Activated CD8-positive, alpha-beta memory T cell treated with anti-CD3 and anti-CD28 coated beads for 48 hours (primary cell): ENCODE measurements around the gene HOMER2.
"Not testable (repeated sequence)": the region's sequence is repeated elsewhere in the genome, so short reads cannot be mapped to it uniquely, and the experiment has no call there.

Experiments used
- DNase-seq, 3 experiments: peaks; one replicate each; pipeline ENCODE4 v3.0.0-alpha.2; 2020; ENCODE audit warnings: low read depth in 2 of 3, low spot score in 2 of 3

The HOMER2 gene

DNA sequence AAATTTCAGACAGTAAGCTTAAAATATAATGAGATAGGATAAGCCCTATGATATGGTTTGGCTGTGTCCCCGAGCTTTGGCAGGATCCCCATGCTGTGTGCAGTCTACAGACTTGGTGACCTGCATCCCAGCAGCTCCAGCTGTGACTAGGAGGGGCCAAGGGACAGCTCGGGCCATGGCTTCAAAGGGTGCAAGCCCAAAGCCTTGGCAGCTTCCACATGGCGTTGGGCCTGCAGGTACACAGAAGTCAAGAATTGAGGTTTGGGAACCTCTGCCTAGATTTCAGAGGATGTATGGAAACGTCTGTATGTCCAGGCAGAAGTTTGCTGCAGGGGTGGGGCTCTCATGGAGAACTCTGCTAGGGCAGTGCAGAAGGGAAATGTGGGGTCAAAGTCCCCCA lies 86.9 kb downstream of the HOMER2 start:
- DNase-seq, result not testable (repeated sequence)

DNA sequence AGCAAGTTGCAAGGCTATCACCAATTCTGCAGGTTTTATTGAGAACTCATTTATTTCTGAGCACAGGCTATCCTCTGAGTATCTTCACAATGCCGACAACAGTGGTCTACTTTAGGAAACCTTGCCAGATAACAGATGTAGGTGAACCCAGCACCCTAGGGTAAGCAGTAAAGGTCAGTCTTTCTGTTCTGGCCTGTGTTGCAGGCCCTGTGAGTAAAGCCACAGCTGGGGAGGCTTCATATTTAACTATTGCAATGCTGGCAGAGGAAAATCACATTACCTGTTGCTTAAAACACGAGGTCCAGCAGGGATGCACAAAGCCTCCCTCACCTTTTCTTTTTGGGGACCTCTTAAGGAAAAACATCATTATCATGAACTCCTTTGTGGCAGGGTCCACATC lies 87.6 kb downstream of the HOMER2 start:
- no peak for DNase-seq

DNA sequence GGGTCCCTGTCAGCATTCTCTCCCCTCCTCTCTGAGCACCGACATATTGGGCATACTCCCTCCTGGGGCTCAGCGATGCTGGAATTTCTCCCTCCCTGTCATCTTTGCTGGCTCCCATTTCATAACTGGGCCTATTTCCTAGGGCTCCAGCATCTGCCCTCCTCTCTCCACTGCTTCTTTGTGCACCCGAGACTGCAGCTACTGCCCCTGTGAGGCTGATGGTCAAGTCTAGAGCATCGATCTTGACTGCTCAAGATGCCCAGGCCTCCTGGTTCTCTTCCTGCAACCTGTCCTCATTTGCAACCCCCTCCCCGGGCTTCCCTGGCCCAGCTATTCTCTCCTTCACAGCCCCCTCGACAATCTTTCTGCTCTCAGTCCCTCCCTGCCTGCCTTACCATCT lies 89.6 kb downstream of the HOMER2 start:
- DNase-seq, result no peak

DNA sequence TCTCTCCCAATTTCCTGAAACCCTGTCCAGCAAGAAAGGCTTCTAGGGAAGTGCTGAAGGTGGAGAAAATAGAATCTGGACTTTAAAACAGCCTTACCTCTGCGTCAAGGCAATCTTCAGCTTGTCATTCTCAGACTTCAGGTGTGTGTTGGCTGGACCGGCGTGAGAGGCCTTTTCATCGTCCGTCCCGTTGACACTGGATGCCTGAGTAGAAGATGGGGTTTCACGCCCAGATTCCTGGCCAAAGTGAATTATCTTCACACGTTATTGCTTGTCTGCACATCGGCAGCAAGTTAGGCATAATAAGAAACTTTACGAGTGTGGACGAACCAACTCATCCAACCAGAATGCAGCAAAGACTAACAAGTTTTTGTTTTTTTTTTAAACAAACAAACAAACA lies 93.6 kb downstream of the HOMER2 start:
- no peak for DNase-seq

DNA sequence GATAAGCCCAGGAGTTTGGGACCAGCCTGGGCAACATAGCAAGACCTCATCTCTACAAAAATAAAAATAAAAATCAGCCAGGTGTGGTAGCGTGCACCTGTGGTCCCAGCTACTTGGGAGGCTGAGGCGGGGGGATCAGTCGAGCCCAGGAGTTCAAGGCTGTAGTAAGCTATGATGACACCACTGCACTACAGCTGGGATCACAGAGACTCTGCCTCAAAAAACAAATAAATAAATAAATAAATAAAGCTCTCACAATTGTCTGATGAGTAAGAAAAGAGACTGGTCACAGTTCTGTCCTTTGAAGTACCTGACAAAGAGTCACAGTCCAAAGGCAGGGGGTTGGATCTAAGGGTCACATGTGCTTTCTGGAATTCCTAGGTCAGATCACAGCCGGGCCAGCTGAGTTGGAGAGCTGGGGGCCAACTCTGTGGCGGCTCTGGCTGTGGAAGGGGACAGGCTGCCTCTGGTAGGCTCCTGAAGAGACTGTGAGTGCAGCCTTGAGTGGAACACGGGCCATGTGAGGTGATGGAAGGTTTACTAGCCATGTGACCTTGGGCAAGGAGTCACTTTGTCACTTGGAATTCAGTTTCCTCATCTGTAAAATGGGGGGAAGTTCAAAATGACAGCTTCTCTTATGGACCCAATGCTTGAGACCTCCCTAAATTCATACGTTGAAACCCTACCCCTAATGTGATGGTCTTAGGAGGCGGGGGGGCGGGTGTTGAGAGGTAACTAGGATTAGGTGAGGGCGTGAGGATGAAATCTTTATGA lies 95.9 kb downstream of the HOMER2 start:
- DNase-seq, result no peak

DNA sequence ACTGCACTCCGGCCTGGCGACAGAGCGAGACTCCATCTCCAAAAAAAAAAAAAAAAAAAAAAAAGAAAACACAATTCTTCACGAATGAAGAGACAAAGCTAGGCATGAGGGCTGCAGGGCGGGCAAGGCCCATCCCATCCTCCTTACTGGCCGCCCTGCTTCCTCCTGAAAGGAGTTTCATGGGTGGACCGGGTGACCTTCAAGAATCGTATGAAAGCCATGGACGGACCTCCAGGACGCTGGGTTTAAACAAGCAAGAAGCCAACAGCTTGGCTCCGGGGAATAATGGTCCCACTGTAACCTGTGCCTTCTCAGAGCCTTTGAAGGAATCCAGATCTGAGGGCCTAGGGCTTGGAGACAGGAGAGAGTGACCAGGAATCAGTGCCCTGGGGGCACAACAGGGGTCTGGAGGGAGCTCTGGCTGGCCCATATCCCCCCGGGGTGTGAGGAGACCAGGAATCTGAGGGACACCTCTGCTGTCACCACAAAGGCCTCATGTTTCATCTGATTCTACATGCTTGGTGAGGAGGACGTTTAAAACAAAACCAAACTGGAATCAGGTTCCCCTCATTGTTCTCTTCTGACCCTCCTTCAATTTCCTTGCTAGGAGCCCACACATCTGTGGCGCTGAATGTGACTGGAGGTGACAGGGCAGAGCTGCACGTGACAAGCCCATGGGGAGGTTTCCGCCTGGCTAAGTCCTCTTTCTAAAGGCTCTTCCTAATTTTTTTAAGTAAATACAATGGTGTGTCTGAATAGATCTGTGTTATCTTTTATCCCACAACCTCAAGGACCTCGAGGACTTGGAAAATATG lies 97.0 kb downstream of the HOMER2 start:
- no peak for DNase-seq

DNA sequence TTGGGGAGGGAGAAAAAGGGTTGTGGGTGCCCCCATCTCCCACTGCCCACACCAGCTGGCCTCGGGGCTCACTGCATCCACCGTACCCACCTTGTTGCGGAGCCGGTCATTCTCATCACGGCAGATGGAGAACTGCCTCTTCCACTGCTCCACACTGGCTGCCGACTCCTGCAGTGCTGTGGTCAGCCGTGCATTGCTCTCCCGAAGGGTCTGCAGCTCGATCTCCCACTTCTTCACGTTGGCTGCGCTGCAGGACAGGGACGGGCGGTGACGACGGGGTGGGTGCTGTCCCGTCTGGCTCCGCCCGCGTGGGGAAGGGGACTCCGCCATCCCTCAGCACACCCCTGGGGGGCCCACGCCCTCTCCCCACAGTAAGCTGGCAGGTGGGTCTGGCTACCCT lies 98.0 kb downstream of the HOMER2 start:
- DNase-seq, result no peak

DNA sequence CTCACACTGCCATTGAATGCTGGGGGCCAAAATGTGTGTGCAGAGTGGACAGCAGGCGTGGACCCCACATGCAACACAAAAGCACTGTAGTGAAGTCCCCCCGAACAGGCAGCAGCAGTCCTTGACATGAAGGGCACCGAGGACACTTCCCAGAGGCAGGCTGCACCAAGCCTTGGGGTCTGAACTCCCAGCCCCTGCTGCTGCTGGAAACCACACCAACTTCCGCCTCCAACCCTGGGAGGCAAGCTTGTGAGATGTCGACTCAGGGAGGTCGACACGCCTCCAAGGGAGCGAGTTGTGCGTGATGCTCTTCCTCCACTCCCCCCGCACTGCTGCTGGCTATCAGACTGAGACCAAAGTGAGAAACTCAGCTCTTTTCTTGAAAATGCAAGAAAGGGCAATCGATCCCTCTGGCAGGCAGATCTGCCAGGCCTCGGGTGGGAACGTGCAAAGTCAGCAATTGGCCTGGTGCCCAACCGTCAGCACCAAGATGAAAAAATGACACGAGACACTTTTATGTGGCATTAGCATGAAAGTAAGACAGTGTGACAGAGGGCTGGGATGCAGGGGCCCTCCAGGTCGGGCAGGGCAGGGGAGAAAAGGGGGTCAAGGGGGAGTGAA lies 99.5 kb downstream of the HOMER2 start:
- no peak for DNase-seq

DNA sequence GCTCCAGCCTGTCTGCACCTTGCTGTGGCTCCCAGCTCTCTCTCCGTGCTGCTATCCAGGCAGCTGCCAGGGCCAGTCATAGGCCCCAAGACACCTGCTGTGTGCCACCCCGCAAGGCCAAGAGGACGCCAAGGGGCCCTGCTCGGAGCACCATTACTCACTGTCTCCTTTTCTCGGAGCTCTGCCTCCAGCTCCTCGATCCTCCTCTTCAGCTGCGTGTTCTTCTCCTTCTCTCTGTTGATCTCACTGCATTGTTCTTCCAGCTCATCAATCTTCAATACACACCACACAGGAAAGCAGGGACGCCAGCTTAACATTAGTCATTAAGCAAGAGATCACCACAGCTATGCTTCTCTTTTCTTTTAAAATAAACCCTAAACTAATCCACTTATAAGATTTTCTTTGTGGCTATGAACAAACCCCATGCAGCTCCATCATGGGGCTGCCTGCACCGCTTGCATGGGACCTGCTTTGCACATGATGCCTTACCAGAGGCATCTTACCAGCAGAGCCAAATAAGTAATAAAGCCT lies 100.5 kb downstream of the HOMER2 start:
- DNase-seq, result no peak

DNA sequence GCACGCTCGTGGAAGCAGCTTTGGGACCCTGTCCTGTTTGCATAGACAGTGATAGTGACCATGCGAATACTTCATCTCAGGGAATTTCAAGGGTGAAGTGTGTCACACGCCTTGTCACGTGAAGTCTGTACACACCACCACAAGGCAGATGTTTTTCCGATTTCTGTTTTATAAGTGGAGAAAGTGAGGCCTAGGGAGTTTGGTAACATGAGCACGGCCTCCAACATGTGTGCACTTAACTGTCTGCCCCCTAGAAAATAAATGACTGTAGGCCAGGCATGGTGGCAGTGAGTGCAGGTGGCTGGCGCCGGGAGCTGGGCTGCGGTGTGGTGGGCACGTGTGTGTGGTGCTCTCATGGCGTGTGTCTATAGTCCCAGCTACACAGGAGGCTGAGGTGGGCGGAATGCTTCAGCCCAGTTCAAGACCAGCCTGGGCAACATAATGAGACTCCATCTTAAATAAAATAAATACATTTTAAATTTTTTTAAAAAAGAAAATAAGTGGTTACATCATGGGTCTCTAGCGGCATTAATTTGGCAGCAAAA lies 101.1 kb downstream of the HOMER2 start:
- DNase-seq, result no peak

DNA sequence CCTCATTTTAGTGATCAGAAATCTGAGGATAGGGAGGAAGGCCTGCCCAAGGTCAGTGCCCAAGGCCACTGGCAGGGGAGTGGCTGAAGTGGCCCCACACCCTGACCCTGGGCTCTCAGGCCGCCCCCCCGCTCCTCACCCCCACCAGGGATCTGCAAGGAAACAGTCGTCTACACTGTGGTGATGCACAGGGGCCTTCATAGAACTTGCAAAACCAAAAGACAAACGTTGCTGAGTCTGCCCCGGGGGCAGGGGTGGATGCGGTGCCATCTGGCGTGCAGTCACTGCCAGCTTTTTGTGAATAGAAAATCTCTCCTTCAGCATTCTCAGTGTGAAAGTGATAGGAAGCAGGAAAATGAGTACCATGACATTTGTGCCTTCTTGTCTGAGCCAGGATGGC lies 101.8 kb downstream of the HOMER2 start:
- DNase-seq, result no peak

DNA sequence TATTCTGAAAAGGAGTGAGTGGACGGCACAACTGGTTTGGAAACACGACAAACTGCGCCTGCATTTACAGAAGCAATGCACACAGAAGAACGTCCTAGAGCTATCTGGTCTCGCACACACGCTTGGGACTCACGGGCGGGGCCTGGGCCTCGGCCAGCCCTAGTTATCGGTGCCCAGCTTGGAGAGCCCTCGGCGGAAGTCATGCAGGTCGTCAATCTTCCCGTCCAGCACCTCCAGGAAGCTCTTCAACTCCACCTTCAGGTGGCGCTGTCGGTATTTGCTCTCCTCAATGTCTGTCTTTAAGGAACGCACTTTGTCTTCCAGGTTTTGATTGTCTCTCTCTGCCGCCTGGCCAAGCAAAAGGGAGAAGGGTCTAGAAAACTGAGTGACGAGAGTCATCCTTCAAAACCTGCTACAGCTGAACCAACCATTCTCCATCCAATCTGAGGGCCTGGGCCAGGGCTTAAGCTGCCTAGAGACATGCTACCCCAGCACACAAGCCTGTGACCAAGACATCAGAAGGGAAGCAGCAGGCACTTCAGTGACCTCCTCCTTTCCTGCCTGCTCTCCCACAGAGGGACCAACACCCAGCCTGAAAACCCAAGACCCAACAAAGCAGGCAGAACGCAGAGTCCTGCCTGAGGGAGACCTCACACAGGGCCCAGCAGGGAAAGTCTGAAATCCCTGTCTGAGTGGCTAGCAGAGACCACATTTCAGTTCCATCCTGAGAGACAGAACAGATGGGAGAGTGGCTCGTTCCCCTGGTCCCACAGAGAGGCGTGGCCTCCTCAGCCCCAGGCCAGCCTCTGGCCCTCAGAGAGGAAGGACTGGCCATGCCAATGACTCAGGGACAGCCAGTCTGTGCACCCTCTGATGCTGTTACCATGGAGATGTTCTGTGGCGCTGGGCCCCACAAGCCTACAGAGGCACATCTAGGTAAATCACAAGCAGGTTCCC lies 102.7 kb downstream of the HOMER2 start:
- DNase-seq, result no peak

DNA sequence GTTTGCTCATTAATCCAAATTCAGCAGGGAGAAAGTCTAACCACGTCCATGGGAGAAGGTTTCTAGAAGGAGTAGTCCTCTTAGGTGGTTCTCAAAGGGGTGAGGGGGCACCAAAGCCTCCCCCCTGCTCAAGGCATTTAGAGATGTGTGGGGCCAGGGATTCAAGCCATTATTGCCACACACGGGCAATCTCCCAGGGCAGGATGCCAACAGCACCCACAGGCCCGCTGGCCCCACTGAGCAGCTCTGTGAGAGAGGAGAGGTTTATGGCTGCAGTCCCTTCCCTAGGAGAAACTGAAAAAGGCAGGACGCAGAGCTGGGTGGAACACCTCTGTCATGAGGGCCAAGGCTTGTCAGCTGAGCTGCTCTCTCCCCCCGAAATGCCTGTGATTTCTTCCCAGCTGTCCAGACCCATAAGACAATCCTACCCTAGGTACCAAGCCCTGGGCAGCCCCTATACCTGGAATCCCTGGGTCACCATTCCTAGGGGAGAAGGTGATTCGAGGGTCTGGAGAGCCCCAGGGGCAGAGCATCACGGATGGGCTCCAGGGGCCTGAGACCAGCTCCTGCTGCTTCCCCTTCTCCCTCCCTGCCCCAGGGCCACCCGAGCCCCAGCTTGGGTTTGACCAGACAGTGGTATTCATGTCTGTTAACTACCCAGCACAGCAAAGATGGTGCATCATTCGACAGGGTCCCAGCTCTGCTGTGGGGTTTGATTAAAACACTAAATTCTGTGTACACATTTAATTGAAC lies 104.1 kb downstream of the HOMER2 start:
- no peak for DNase-seq

DNA sequence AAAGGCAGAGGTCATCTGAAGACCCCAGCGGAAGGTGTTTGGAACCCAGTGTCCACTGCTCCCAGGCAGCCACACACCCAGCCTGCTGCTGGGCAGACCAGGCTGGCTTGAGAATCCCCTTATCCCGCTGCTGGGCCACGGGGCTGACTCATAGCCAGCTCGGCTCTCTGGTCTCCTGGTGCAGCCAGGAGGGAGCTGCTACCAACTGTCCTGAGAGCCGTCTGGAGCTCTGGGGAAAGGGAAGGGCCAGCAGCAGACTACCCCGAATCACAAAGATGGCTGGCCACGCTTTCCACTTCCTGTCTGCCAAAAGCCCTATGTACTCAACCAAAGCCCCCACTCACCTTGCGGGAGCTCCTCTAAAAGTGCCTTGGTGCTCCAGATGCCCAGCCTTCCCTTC lies 104.8 kb downstream of the HOMER2 start:
- DNase-seq, result no peak

DNA sequence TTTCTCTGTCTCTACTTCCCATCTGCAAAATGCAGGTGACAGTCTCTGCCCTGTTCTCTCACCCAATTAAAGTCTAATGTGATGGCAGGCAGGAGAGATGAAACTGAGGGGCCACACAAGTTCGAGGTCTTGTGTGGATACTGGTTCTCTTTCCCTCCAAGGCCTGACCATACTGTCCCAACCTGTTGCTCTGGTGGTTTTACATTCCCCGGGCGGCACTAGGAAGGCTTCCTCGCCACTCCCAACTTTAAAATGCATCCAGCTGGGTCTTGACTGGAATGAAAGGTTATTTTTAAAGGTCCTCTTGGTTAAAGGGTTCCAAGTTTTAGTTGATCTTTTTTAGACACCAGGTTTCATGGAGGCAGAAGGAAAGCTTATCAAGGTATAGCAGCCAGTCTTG lies 105.9 kb downstream of the HOMER2 start:
- DNase-seq, result no peak

DNA sequence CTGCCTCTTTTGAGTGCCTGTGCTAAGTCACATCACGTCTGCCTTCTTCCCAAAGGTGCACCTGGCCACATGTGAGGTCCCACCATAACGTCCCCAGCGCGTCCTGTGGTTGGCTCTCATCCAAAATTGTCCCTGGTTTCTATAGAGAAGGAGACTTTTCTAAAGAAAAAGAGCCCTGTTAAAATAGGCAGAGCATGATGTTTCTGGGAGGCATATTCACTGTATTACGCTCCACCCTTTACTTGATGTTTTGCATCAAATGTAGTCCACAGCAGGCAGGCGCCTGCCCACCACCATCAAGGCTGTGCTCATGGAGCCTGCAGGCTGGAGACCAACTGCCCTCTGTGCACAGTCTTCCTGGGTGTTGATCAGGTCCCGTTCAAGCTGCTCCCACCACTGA lies 106.8 kb downstream of the HOMER2 start:
- DNase-seq, result no peak

DNA sequence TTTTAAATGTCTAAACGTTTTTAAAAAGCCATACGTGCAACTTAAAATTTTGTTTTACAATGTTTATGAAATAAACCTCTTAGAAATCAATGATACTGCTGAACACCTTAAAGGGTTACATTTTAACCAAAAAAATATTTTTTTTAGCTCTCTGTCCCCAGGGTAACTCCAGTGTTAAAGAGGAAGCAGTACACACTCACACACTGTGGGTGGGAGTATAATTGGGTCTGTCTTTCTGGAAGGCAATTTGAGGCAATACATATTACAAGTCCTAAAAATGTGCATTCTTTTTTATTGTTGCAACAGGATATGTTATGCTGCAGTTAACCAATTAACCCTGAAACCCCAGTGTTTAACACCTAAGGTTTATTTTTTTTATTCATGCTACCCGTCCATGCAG lies 109.0 kb downstream of the HOMER2 start:
- no peak for DNase-seq

DNA sequence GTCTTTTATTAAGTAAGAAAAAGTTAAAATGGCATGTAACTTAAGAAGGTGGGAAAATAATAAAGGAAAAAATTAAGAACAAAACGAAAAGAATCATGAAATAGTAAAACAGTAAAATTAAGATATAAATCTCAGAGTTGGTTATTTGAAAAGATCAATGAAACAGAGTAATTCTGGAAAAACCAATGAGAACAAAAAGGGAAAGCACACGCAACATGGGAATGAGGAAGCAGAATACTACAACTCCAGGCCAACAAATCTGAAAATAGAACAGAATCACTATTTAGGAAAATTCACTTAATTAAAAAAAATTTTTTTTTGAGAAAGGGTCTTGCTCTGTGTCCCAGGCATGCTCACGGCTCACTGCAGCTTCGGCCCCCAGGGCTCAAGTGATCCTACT lies 112.4 kb downstream of the HOMER2 start:
- no peak for DNase-seq

DNA sequence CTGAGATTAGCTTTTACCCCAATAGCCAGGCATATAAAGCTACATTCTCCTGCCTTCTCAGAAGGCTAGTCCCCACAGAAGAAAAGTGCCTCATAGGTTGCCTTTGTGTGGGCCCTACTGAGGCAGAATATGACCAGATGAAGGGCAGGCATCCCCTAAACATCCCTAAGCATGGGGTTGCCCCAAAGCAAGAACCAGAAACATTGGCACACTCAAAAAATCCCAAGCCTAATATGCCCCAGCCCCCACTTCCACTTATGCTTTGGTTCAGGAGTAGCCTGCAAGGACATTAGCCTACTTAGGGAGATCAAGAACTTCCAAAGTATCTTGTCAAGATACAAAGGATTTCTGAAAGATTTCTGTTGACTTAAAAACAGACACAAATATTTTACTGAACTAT lies 113.4 kb downstream of the HOMER2 start:
- no peak for DNase-seq
